22Rv1 (cell line): ENCODE measurements around the gene THBD.

Experiments
- CTCF ChIP-seq: fragments of 450-650 bp; IDR thresholded peaks from 2 replicates; pipeline ENCODE4 v1.5.1; 2017; ENCODE audit warnings: mild to moderate bottlenecking
- ZFX ChIP-seq: fragments of 450-650 bp; IDR thresholded peaks from 2 replicates; pipeline ENCODE4 v1.6.1; 2017; ENCODE audit warnings: antibody characterized with exemption, borderline replicate concordance

GRCh38 chr20:23060629-23061028 lies 11.2 kb upstream of the THBD start:
- TF ChIP-seq CTCF: no peak
- TF ChIP-seq ZFX: no peak
